T-cell (primary cell): ENCODE results near the gene COG5. TPM values are rescaled to one million over a fixed set of nuclear protein-coding genes. Genes with fewer than 3 reads are reported as not detected.

Experiments used
- ATAC-seq, 4 experiments: fragments of 200-7000 bp in 3 of 4; fragments of 150-1000 bp in 1 of 4; cut with Tn5 transposase; replicated peaks in 1 of 4; 1 replicate in 3 of 4; 2 replicates in 1 of 4; pipeline ENCODE4 v1.10.0; 2021; ENCODE audit warnings: moderate library complexity in 3 of 4, mild to moderate bottlenecking in 2 of 4, moderate number of reproducible peaks in 1 of 4
- CTCF ChIA-PET, 2 donors: fragments of 300-600 bp; sonication (Branson Sonifier 250); formaldehyde crosslinking; loops; one replicate each; lab custom pipeline; 2022; ENCODE audit warnings: antibody characterized with exemption in 2 of 2; lab: Charles Lee
- POLR2A ChIA-PET, 2 donors: fragments of 300-600 bp; sonication (Branson Sonifier 250); formaldehyde crosslinking; loops; one replicate each; lab custom pipeline; 2022; ENCODE audit warnings: antibody characterized with exemption in 2 of 2; lab: Charles Lee
- DNase-seq, 35 experiments: peaks; one replicate each; pipeline versions ENCODE4 v3.0.0 to v3.0.0-alpha.2; 2013 to 2023
- H3K27ac ChIP-seq: one replicate; pipeline ENCODE4 v1.5.1; 2013; ENCODE audit warnings: low read length
- H3K27me3 ChIP-seq, 2 experiments: replicated peaks in 1 of 2; 1 replicate in 1 of 2; 2 replicates in 1 of 2; pipeline versions ENCODE4 v1.6.1 to v1.7.0; 2013; ENCODE audit warnings: low read length in 1 of 2, mixed read lengths in 1 of 2; ENCODE audit not compliant: control insufficient read depth in 2 of 2, insufficient read depth in 2 of 2; ENCODE audit errors: extremely low read depth in 1 of 2
- H3K36me3 ChIP-seq, 2 donors: 1 replicate in 1 of 2; 2 replicates in 1 of 2; pipeline versions ENCODE4 v1.6.1 to v1.7.0; 2013; ENCODE audit warnings: low read length in 1 of 2; ENCODE audit not compliant: control insufficient read depth in 2 of 2, insufficient read depth in 1 of 2; ENCODE audit errors: extremely low read depth in 1 of 2
- H3K4me1 ChIP-seq, 2 experiments: 1 replicate in 1 of 2; 2 replicates in 1 of 2; pipeline versions ENCODE4 v1.6.1 to v1.7.0; 2013; ENCODE audit warnings: low read length in 2 of 2, mixed read lengths in 1 of 2; ENCODE audit not compliant: insufficient read depth in 2 of 2, control insufficient read depth in 1 of 2; ENCODE audit errors: extremely low read depth in 1 of 2
- H3K4me3 ChIP-seq, 2 donors: 1 replicate in 1 of 2; 2 replicates in 1 of 2; pipeline versions ENCODE4 v1.5.1 to v1.7.0; 2013; ENCODE audit warnings: mild to moderate bottlenecking in 2 of 2, low read length in 1 of 2, moderate library complexity in 1 of 2; ENCODE audit not compliant: control insufficient read depth in 1 of 2; ENCODE audit errors: extremely low read depth in 1 of 2
- H3K9me3 ChIP-seq: 2 replicates; pipeline ENCODE4 v1.7.0; 2013
- H3K27ac Mint-ChIP-seq, 2 donors: one replicate each; pipeline ENCODE4 v1.8.0; 2020 to 2021; ENCODE audit warnings: mild to moderate bottlenecking in 2 of 2, mixed read lengths in 2 of 2
- H3K27me3 Mint-ChIP-seq, 2 donors: one replicate each; pipeline ENCODE4 v1.8.0; 2021 to 2022; ENCODE audit warnings: mixed read lengths in 2 of 2
- H3K36me3 Mint-ChIP-seq: one replicate; pipeline ENCODE4 v1.8.0; 2021; ENCODE audit warnings: mixed read lengths
- H3K4me1 Mint-ChIP-seq, 3 donors: one replicate each; pipeline ENCODE4 v1.8.0; 2020 to 2022; ENCODE audit warnings: mixed read lengths in 3 of 3, mild to moderate bottlenecking in 1 of 3
- H3K4me3 Mint-ChIP-seq, 3 donors: one replicate each; pipeline ENCODE4 v1.8.0; 2020 to 2022; ENCODE audit warnings: mild to moderate bottlenecking in 3 of 3, mixed read lengths in 3 of 3, moderate library complexity in 3 of 3
- H3K9me3 Mint-ChIP-seq, 3 donors: one replicate each; pipeline ENCODE4 v1.8.0; 2020 to 2022; ENCODE audit warnings: mixed read lengths in 3 of 3
- WGBS: methylation state at CpG from one replicate; pipeline ENCODE4 v1.1.5; 2013; ENCODE audit warnings: missing lambda C conversion rate; ENCODE audit not compliant: insufficient coverage; 5-methylcytosine and 5-hydroxymethylcytosine counted together
- total RNA-seq, 35 experiments: library from RNA in 6 of 35; stranded (reverse) in 6 of 35; fragments of 120-200 nt in 1 of 35; gene quantifications; one replicate each; pipeline versions ENCODE4 v1.2.1 to v1.2.4 and lab custom pipeline; 2013 to 2026

The COG5 gene
- total RNA-seq, 5 donors from 2014 or later (not counting 1 experiment from before 2014, with no cell fraction given): 37.3 to 83.8 (median 55.4) TPM

DNA sequence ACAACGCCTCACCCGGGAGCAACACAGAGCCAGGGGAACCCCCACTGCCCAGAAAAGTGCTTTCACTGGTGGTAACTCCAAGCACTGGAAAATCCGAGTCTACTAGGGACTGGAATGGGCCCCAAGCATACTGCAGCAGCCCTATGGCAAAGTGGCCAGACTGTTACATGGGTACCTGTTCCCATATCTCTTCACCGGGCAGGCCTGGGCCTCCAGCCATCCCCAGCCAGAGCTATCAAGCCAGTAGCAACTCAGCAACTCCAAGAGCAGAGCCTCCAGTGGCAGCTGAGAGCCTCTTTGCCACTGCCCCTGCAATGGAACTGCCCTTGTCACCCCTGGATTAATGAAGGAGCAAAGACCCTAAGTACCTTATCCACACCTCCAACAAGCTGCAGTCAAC, 321.5 kb downstream of the COG5 start:
- H3K27me3 Mint-ChIP-seq: no peaks in the 10 kb centered on the region
- Histone ChIP-seq H3K27me3 (no peaks in the 10 kb centered on the region), H3K4me1 (no peaks in the 10 kb centered on the region), H3K4me3 (no peak overlapping the region), H3K9me3 (no peaks in the 10 kb centered on the region), H3K36me3 (peaks cover 13 to 21% of the 10 kb centered on the region in 2 donors), H3K27ac (no peak overlapping the region)
- POLR2A ChIA-PET: interaction anchor here in 1 of 2 donors (0.6 kb wide), 1 partner anchor 100 kb away, joined by 6 read pairs; no protein-coding TSS in a partner anchor
- no peak overlapping the region for H3K4me3 Mint-ChIP-seq
- 96% methylated on average over 4 of the region's 4 CpGs for WGBS
- no peak for DNase-seq
- peaks cover 70% of the 10 kb centered on the region for H3K36me3 Mint-ChIP-seq
- peaks cover 0 to 13% (median 3%) of the 10 kb centered on the region in 3 donors for H3K9me3 Mint-ChIP-seq
- CTCF ChIA-PET: no interaction called here
- peaks cover 0 to 4% (median 0%) of the 10 kb centered on the region in 3 donors for H3K4me1 Mint-ChIP-seq
- no peak overlapping the region for H3K27ac Mint-ChIP-seq
- ATAC-seq: no peak

DNA sequence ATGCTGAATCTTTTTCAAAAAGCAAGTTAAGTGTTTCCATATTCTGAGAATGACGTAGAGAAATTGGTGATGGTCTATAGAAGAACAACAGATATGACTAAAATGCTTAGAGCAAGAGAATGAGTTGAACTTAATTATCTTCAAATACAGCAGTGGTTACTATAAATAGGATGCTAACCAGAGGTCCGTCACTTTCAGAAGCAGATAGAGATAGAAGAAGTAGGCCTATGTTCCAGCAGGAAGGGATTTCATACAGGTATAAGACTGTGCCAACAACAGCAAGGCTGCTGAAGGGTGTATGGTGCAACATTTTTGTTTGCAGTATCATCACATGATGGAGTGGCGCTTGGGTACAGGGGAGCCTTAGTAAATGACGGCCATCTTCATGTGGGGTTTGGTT, 326.3 kb downstream of the COG5 start:
- no peak for ATAC-seq
- POLR2A ChIA-PET: no interaction called here
- no peak for DNase-seq
- H3K27ac Mint-ChIP-seq: no peak overlapping the region
- 83% methylated on average over 1 of the region's 4 CpGs for WGBS
- H3K36me3 ChIP-seq: peaks cover 7 to 18% of the 10 kb centered on the region in 2 donors
- H3K4me1 Mint-ChIP-seq: peaks cover 0 to under 1% (median 0%) of the 10 kb centered on the region in 3 donors
- no peak overlapping the region for H3K4me3 ChIP-seq
- H3K27me3 ChIP-seq: no peaks in the 10 kb centered on the region
- H3K9me3 ChIP-seq: no peaks in the 10 kb centered on the region
- H3K4me1 ChIP-seq: no peaks in the 10 kb centered on the region
- H3K27ac ChIP-seq: no peak overlapping the region
- no peak overlapping the region for H3K4me3 Mint-ChIP-seq
- peaks cover 43% of the 10 kb centered on the region for H3K36me3 Mint-ChIP-seq
- no peaks in the 10 kb centered on the region for H3K9me3 Mint-ChIP-seq
- CTCF ChIA-PET: no interaction called here
- H3K27me3 Mint-ChIP-seq: no peaks in the 10 kb centered on the region

DNA sequence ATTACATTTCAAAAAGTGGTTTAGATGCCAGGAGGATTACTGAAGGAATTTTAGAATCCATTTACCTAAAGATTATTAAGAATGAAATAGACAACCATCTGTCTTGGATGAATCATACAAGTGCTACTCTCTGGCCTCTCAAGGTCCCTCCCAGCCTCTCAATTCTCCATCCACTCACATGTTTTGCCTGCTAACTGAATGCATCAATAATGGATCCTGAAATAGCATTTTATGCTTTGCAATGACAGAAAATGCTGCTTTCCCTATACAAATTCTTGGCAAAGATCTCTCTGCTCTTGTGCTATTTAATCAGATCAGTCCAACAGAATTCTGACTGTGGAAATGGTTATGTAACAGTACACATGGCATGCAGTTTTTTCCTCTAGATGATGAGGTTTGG, 326.9 kb downstream of the COG5 start:
- Histone ChIP-seq H3K36me3 (peaks cover 1 to 12% of the 10 kb centered on the region in 2 donors), H3K4me3 (no peak overlapping the region), H3K4me1 (no peaks in the 10 kb centered on the region), H3K27me3 (no peaks in the 10 kb centered on the region), H3K27ac (no peak overlapping the region), H3K9me3 (no peaks in the 10 kb centered on the region)
- CTCF ChIA-PET: no interaction called here
- Mint-ChIP-seq H3K9me3 (no peaks in the 10 kb centered on the region), H3K27me3 (no peaks in the 10 kb centered on the region), H3K27ac (no peak overlapping the region), H3K4me1 (no peaks in the 10 kb centered on the region), H3K4me3 (no peak overlapping the region), H3K36me3 (peaks cover 40% of the 10 kb centered on the region)
- POLR2A ChIA-PET: no interaction called here
- DNase-seq (no peak), ATAC-seq (no peak)

DNA sequence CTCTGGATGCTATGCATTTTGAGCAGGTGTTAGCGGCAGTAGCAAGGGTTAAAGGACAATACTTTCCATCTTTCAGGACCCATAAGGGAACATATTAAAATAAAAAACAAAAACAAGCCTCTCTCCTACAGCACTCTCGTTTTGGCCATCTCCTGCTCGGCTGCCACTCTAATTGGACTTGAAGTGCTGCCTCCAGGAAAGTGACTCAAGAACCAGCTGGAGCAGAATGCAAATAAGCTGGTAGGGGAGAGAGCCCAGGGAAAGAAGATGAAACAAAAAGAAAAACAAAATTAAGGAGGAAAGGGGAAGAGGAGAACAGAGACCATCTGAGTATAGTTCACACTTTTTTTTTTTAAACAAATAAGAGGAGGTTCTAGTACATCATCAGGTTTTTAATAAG, 329.3 kb downstream of the COG5 start:
- ChIA-PET CTCF (no interaction called here), POLR2A (no interaction called here)
- no CpG with 5 or more reads among the region's 3 CpGs for WGBS
- H3K4me3 ChIP-seq: no peak overlapping the region
- no peak overlapping the region for H3K27ac ChIP-seq
- peaks cover 0 to 13% of the 10 kb centered on the region in 2 donors for H3K36me3 ChIP-seq
- no peak for DNase-seq
- Mint-ChIP-seq H3K27me3 (no peaks in the 10 kb centered on the region), H3K36me3 (peaks cover 37% of the 10 kb centered on the region), H3K27ac (no peak overlapping the region), H3K4me1 (no peaks in the 10 kb centered on the region), H3K4me3 (no peak overlapping the region), H3K9me3 (no peaks in the 10 kb centered on the region)
- H3K27me3 ChIP-seq: no peaks in the 10 kb centered on the region
- no peak for ATAC-seq
- no peaks in the 10 kb centered on the region for H3K4me1 ChIP-seq
- H3K9me3 ChIP-seq: no peaks in the 10 kb centered on the region

DNA sequence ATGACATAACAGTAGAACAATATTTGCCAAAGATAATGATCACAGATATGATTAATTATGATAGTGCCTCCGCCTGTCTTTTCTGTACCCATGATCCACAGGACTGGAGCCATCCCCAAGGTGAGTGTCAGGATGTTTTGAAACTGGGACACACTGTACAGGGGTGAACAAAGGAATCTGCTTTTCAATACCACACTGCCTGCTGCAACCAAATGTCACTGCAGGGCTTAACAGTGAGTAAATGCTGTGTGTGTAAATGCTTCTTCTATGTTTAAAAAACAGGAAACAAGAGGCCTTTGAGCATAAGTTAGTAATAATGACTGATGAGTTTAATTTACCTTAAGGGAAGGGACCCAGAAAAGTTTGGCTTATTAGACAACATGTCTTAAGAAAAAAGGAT, 329.7 kb downstream of the COG5 start:
- no peak for ATAC-seq
- Mint-ChIP-seq H3K9me3 (no peaks in the 10 kb centered on the region), H3K4me1 (no peaks in the 10 kb centered on the region), H3K27ac (no peak overlapping the region), H3K27me3 (no peaks in the 10 kb centered on the region), H3K4me3 (no peak overlapping the region), H3K36me3 (peaks cover 39% of the 10 kb centered on the region)
- H3K4me3 ChIP-seq: no peak overlapping the region
- H3K27ac ChIP-seq: no peak overlapping the region
- DNase-seq: no peak
- H3K4me1 ChIP-seq: no peaks in the 10 kb centered on the region
- no peaks in the 10 kb centered on the region for H3K27me3 ChIP-seq
- peaks cover 0 to 11% of the 10 kb centered on the region in 2 donors for H3K36me3 ChIP-seq
- WGBS: no CpG with 5 or more reads among the region's 1 CpG
- no peaks in the 10 kb centered on the region for H3K9me3 ChIP-seq
- ChIA-PET CTCF (no interaction called here), POLR2A (no interaction called here)

DNA sequence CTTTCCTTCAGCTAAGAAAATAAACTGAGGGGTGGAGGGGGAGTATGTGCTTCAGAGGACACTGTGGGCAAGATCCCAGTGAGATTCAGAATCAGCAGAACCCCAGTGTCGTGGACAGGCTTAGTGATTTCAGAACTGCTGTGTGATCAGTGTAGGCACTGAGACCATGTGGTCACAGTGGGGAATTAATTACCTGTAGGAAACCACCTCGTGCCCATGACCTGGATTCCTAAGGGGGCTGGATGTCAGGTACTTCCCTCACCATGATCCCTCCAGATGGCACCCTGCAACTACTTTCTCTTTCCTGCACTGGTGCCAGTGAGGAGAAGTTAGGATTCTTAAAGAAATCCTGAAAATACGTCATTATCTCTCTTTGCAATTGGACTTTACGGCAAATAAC, 330.5 kb downstream of the COG5 start:
- Histone ChIP-seq H3K9me3 (no peaks in the 10 kb centered on the region), H3K4me1 (no peaks in the 10 kb centered on the region), H3K27me3 (no peaks in the 10 kb centered on the region), H3K27ac (no peak overlapping the region), H3K4me3 (no peak overlapping the region), H3K36me3 (peaks cover 0 to 11% of the 10 kb centered on the region in 2 donors)
- Mint-ChIP-seq H3K4me1 (no peaks in the 10 kb centered on the region), H3K27ac (no peak overlapping the region), H3K4me3 (no peak overlapping the region), H3K9me3 (no peaks in the 10 kb centered on the region), H3K27me3 (no peaks in the 10 kb centered on the region), H3K36me3 (peaks cover 38% of the 10 kb centered on the region)
- POLR2A ChIA-PET: no interaction called here
- DNase-seq (no peak), ATAC-seq (no peak)
- 81% methylated on average over 2 of the region's 4 CpGs for WGBS
- CTCF ChIA-PET: no interaction called here

DNA sequence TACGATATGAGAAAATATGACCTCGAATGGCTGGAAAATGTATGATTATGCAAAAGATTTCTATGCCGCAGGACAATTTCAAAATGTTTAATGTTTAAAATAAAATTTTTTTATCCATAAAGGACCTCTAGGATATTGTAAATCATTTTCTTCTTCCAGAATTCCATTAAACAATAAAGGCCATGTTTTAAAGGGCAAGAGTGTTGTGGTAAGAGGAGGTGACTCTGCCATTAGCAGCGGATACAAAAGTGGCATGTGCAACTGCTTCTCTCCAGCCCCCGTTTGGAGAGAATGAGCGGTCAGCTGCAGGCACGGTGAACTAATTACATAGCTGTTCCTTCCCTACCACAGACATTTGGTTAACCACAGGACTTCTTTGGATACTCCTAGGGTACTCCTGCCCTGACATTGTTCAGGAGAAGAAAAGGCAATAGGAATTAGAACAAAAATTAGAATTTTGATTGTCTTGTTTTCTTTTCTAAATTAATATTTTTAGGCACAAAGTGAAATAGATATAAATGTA, 331.1 kb downstream of the COG5 start:
- CTCF ChIA-PET: no interaction called here
- DNase-seq (no peak), ATAC-seq (no peak)
- Mint-ChIP-seq H3K36me3 (peaks cover 36% of the 10 kb centered on the region), H3K27ac (no peak overlapping the region), H3K9me3 (no peaks in the 10 kb centered on the region), H3K4me3 (no peak overlapping the region), H3K4me1 (no peaks in the 10 kb centered on the region), H3K27me3 (no peaks in the 10 kb centered on the region)
- H3K4me1 ChIP-seq: no peaks in the 10 kb centered on the region
- no peak overlapping the region for H3K4me3 ChIP-seq
- H3K36me3 ChIP-seq: peaks cover 0 to 12% of the 10 kb centered on the region in 2 donors
- H3K27me3 ChIP-seq: no peaks in the 10 kb centered on the region
- WGBS: no CpG with 5 or more reads among the region's 7 CpGs
- POLR2A ChIA-PET: no interaction called here
- H3K27ac ChIP-seq: no peak overlapping the region
- no peaks in the 10 kb centered on the region for H3K9me3 ChIP-seq
